ENCODE results near the gene MTA3. TPM values are rescaled to one million over a fixed set of nuclear protein-coding genes. Genes with fewer than 3 reads are reported as not detected.

Gene MTA3
- total and polyA plus RNA-seq, 2 donors (not counting 1 experiment from before 2014, with no cell fraction given) = 31.0 to 47.7 TPM

DNA sequence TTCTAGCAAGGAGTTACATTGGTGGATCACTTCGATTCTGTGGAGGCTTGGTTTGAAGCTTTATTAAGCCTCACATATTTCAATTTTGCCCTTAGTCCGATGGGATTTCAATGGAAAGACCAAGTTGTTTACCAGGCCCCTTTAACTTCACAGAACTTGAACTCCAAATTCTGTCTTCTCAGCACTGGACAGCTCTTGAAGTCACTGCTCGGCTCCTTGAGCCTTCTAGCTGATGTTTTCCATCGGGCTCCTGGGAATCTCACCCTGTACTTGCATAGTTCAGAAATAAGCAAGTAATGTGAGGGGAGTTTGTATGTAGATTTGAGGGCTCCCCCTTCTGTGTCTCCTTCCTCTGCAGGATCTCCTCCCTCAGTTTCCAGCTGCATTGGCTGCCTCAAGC lies 180.4 kb downstream of the MTA3 start:
- Histone ChIP-seq H4K20me1 (ENCODE audit: control insufficient read depth, extremely low read depth, insufficient read depth, low read length) (no peaks in the 10 kb centered on the region), H3K79me2 (ENCODE audit: control insufficient read depth, insufficient read depth, low read length) (no peaks in the 10 kb centered on the region), H3K27ac (ENCODE audit: insufficient read depth, low read length) (no peak overlapping the region), H3K4me2 (ENCODE audit: extremely low read depth, insufficient read depth, low read length) (no peak overlapping the region), H3K9me3 (ENCODE audit: control insufficient read depth, insufficient read depth, low read depth, low read length) (no peaks in the 10 kb centered on the region), H3K9ac (ENCODE audit: insufficient read depth, low read length) (no peak overlapping the region), H3K36me3 (ENCODE audit: control insufficient read depth, insufficient read depth, low read length) (no peaks in the 10 kb centered on the region), H3K4me3 (replicated peaks in 1 of 4; ENCODE audit: control extremely low read depth in 1 of 4, insufficient read depth in 1 of 4, low read depth in 3 of 4, low read length in 4 of 4) (no peak overlapping the region), H3K27me3 (ENCODE audit: control insufficient read depth, insufficient read depth, low read length) (no peaks in the 10 kb centered on the region), H3K4me1 (ENCODE audit: control insufficient read depth, extremely low read depth, insufficient read depth, low read length) (no peaks in the 10 kb centered on the region), H2AFZ (ENCODE audit: low read length) (no peak overlapping the region)
- no peak for DNase-seq (ENCODE audit: low read depth in 2 of 2)
- TF ChIP-seq, protein P1, sequence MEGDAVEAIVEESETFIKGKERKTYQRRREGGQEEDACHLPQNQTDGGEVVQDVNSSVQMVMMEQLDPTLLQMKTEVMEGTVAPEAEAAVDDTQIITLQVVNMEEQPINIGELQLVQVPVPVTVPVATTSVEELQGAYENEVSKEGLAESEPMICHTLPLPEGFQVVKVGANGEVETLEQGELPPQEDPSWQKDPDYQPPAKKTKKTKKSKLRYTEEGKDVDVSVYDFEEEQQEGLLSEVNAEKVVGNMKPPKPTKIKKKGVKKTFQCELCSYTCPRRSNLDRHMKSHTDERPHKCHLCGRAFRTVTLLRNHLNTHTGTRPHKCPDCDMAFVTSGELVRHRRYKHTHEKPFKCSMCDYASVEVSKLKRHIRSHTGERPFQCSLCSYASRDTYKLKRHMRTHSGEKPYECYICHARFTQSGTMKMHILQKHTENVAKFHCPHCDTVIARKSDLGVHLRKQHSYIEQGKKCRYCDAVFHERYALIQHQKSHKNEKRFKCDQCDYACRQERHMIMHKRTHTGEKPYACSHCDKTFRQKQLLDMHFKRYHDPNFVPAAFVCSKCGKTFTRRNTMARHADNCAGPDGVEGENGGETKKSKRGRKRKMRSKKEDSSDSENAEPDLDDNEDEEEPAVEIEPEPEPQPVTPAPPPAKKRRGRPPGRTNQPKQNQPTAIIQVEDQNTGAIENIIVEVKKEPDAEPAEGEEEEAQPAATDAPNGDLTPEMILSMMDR (conservative IDR thresholded peaks at IDR 0.05 in 1 of 2, IDR thresholded peaks at IDR 0.05 in 1 of 2; ENCODE audit: low read depth in 1 of 2, low read length in 2 of 2) = no peak
- no peak for TF ChIP-seq EZH2 (IDR thresholded peaks at IDR 0.05; ENCODE audit: low read length, missing control alignments)

DNA sequence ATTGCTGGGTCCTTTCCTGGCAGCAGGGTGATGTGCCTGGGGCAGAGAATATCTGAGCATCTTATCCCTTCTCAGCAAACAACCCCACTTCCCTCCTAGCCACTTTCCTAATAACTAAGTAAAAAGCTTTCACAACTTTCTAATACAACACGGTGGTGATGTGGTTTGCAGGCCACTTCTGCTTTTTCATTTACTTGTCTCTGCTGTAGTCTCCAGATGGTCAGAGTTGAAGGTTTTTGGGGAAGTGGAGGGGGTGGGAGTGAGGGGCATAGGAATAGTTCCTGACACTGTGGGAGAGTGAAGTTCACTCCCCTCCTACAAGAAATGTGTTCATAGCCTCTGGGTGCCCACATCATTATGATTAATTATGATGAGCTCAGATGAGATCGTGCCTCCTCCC lies 183.9 kb downstream of the MTA3 start:
- Histone ChIP-seq H3K79me2 (ENCODE audit: control insufficient read depth, insufficient read depth, low read length) (no peaks in the 10 kb centered on the region), H3K4me3 (replicated peaks in 1 of 4; ENCODE audit: control extremely low read depth in 1 of 4, insufficient read depth in 1 of 4, low read depth in 3 of 4, low read length in 4 of 4) (no peak overlapping the region), H4K20me1 (ENCODE audit: control insufficient read depth, extremely low read depth, insufficient read depth, low read length) (no peaks in the 10 kb centered on the region), H3K9me3 (ENCODE audit: control insufficient read depth, insufficient read depth, low read depth, low read length) (no peaks in the 10 kb centered on the region), H2AFZ (ENCODE audit: low read length) (no peak overlapping the region), H3K27ac (ENCODE audit: insufficient read depth, low read length) (no peak overlapping the region), H3K4me2 (ENCODE audit: extremely low read depth, insufficient read depth, low read length) (no peak overlapping the region), H3K4me1 (ENCODE audit: control insufficient read depth, extremely low read depth, insufficient read depth, low read length) (no peaks in the 10 kb centered on the region), H3K9ac (ENCODE audit: insufficient read depth, low read length) (no peak overlapping the region), H3K36me3 (ENCODE audit: control insufficient read depth, insufficient read depth, low read length) (no peaks in the 10 kb centered on the region), H3K27me3 (ENCODE audit: control insufficient read depth, insufficient read depth, low read length) (no peaks in the 10 kb centered on the region)
- TF ChIP-seq, protein P1 (conservative IDR thresholded peaks at IDR 0.05 in 1 of 2, IDR thresholded peaks at IDR 0.05 in 1 of 2; ENCODE audit: low read depth in 1 of 2, low read length in 2 of 2) = no peak
- no peak for TF ChIP-seq EZH2 (IDR thresholded peaks at IDR 0.05; ENCODE audit: low read length, missing control alignments)
- DNase-seq (ENCODE audit: low read depth in 2 of 2) = no peak

DNA sequence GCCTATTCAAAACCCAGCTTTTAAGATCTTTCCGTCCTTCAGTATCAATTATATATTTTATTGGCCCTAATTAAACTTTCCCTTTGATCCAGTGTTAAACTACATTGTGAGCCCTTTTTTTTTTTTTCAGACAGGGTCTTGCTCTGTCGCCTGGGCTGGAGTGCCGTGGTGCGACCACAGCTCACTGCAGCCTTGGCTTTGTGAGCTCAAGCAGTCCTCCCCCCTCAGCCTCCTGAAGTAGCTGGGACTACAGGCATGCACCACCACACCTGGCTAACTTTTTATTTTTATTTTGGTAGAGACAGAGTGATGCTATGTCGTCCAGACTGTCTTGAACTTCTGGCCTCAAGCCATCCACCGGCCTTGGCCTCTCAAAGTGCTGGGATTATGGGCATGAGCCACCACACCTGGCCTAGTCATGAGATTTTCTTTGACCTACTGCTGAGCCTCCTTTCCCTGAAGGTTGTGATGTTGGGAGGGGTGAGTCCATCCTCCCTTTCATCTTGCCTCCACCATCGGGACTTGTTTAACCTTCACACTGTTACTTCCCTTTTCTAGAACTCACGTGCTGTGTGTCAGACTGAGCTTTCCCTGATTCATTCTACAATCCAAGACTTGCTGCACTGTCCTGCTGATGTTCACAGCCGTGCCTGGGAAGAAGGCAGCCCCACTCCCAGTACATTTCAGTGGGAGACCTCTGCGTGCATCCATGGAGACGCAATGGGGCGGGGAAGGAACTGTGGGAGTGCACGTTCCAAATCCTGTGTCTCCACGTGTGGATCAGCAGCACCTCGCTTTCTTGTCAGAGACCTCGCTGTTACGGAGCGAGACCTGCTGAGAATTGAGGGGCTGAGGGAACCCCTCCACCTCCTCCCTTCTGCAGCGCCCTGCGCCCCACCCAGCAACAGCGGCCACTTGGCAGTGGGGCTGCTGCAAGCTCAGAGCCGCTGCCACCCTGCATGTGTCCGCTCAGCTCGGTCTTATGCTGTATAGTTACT lies 184.7 kb downstream of the MTA3 start:
- no peak for DNase-seq (ENCODE audit: low read depth in 2 of 2)
- no peaks in the 10 kb centered on the region for H3K4me1 ChIP-seq (ENCODE audit: control insufficient read depth, extremely low read depth, insufficient read depth, low read length)
- no peak overlapping the region for H3K4me2 ChIP-seq (ENCODE audit: extremely low read depth, insufficient read depth, low read length)
- no peak overlapping the region for H3K4me3 ChIP-seq (replicated peaks in 1 of 4; ENCODE audit: control extremely low read depth in 1 of 4, insufficient read depth in 1 of 4, low read depth in 3 of 4, low read length in 4 of 4)
- TF ChIP-seq, protein P1 (conservative IDR thresholded peaks at IDR 0.05 in 1 of 2, IDR thresholded peaks at IDR 0.05 in 1 of 2; ENCODE audit: low read depth in 1 of 2, low read length in 2 of 2) = no peak
- TF ChIP-seq EZH2 (IDR thresholded peaks at IDR 0.05; ENCODE audit: low read length, missing control alignments) = no peak
- H2AFZ ChIP-seq (ENCODE audit: low read length) = no peak overlapping the region
- H3K27ac ChIP-seq (ENCODE audit: insufficient read depth, low read length) = no peak overlapping the region
- H3K27me3 ChIP-seq (ENCODE audit: control insufficient read depth, insufficient read depth, low read length) = no peaks in the 10 kb centered on the region
- H3K79me2 ChIP-seq (ENCODE audit: control insufficient read depth, insufficient read depth, low read length) = no peaks in the 10 kb centered on the region
- H4K20me1 ChIP-seq (ENCODE audit: control insufficient read depth, extremely low read depth, insufficient read depth, low read length) = no peaks in the 10 kb centered on the region
- H3K36me3 ChIP-seq (ENCODE audit: control insufficient read depth, insufficient read depth, low read length) = no peaks in the 10 kb centered on the region
- H3K9ac ChIP-seq (ENCODE audit: insufficient read depth, low read length) = no peak overlapping the region
- H3K9me3 ChIP-seq (ENCODE audit: control insufficient read depth, insufficient read depth, low read depth, low read length) = no peaks in the 10 kb centered on the region

All from fibroblast of lung (primary cell).